ENCODE measurements around the gene PKN2.

DNA sequence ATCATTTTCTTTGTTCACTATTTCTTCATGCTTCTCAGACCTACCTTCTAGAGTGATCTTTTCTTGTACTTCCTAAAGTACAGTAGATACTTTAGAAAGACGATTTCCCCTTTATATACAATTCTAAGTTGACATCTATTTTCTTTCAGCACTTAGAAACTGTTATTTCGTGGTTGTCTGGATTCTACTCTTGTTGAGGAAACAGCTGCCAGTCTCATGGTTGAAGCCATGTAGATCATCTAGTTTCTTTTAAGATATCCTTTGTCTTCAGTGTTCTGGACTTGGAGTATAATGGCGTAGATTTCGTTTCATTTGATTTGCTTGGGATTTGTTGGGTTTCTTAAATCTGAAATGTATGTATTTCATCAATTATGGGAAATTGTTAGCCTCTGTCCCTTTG lies 67.6 kb downstream of the PKN2 start:
- TF ChIP-seq POLR2A (IDR thresholded peaks at IDR 0.05) = no peak
- TF ChIP-seq, protein P1, sequence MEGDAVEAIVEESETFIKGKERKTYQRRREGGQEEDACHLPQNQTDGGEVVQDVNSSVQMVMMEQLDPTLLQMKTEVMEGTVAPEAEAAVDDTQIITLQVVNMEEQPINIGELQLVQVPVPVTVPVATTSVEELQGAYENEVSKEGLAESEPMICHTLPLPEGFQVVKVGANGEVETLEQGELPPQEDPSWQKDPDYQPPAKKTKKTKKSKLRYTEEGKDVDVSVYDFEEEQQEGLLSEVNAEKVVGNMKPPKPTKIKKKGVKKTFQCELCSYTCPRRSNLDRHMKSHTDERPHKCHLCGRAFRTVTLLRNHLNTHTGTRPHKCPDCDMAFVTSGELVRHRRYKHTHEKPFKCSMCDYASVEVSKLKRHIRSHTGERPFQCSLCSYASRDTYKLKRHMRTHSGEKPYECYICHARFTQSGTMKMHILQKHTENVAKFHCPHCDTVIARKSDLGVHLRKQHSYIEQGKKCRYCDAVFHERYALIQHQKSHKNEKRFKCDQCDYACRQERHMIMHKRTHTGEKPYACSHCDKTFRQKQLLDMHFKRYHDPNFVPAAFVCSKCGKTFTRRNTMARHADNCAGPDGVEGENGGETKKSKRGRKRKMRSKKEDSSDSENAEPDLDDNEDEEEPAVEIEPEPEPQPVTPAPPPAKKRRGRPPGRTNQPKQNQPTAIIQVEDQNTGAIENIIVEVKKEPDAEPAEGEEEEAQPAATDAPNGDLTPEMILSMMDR (IDR thresholded peaks at IDR 0.05 in 8 of 11, conservative IDR thresholded peaks at IDR 0.05 in 3 of 11) = no peak
